ENCODE results near the gene ZBTB16. TPM values are rescaled to one million over a fixed set of nuclear protein-coding genes. Genes with fewer than 3 reads are reported as not detected.

ZBTB16 gene
- total and polyA plus RNA-seq, 12 donors: 7.9 to 119 (median 53.2) TPM

- intact Hi-C loops (cut with DNase I): no loop called here
- H3K4me1 ChIP-seq (replicated peaks in 1 of 2): no peaks in the 10 kb centered on the region
- no peak overlapping the region for H3K4me3 ChIP-seq
- TF ChIP-seq POLR2A (IDR thresholded peaks at IDR 0.05): no peak
- TF ChIP-seq CTCF (IDR thresholded peaks at IDR 0.05): no peak
- no peak for DNase-seq
- H3K27ac ChIP-seq: no peak overlapping the region
- H3K27me3 ChIP-seq: no peaks in the 10 kb centered on the region
- WGBS, 4 donors: 92 to 94% (median 93%) methylated on average over 7 of the region's 7 CpGs
- no peaks in the 10 kb centered on the region for H3K9me3 ChIP-seq (replicated peaks in 1 of 3)
- no peaks in the 10 kb centered on the region for H3K36me3 ChIP-seq (replicated peaks in 1 of 2)
These were observed 225.4 kb downstream of the ZBTB16 start for GRCh38 chr11:114284914-114285313.

DNA sequence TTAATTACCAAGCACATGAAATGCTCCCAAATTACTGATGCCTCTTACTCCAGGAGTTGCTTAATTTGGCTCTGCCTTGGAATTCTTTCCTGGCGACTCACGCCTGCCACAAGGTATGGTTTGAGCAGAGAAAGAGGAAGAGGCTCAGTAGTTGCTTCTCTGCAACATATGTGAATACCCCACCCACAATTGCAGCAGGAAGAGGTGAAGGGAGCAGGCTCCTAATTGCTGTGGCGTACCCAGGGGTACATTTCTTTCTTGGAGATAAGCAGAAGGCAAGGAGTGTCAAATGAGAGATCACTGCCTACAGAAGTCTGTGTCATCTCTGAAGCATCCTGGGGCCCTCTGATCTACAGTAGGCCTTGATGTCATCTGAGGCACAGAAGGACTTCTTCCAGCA lies 226.1 kb downstream of the ZBTB16 start:
- H3K9me3 ChIP-seq (replicated peaks in 1 of 3): no peaks in the 10 kb centered on the region
- whole genome bisulfite sequencing, 4 donors: 83 to 91% (median 86%) methylated on average over 3 of the region's 3 CpGs

GRCh38 chr11:114286229-114286628 lies 226.7 kb downstream of the ZBTB16 start:
- H3K27me3 ChIP-seq: no peaks in the 10 kb centered on the region
- no peaks in the 10 kb centered on the region for H3K4me1 ChIP-seq (replicated peaks in 1 of 2)
- H3K36me3 ChIP-seq (replicated peaks in 1 of 2): no peaks in the 10 kb centered on the region
- no peaks in the 10 kb centered on the region for H3K9me3 ChIP-seq (replicated peaks in 1 of 3)
- DNase-seq: no peak
- intact Hi-C loops (cut with DNase I): no loop called here
- H3K4me3 ChIP-seq: no peak overlapping the region
- WGBS, 4 donors: 94 to 97% (median 95%) methylated on average over 3 of the region's 3 CpGs
- TF ChIP-seq CTCF (IDR thresholded peaks at IDR 0.05) (no peak), POLR2A (IDR thresholded peaks at IDR 0.05) (no peak)
- H3K27ac ChIP-seq: no peak overlapping the region

More for the DNA sequence above, 226.1 kb downstream of the ZBTB16 start:
- H3K27ac ChIP-seq: no peak overlapping the region
- H3K4me3 ChIP-seq: no peak overlapping the region
- TF ChIP-seq CTCF (IDR thresholded peaks at IDR 0.05) (no peak), POLR2A (IDR thresholded peaks at IDR 0.05) (no peak)
- H3K27me3 ChIP-seq: no peaks in the 10 kb centered on the region
- no peak for DNase-seq
- no peaks in the 10 kb centered on the region for H3K4me1 ChIP-seq (replicated peaks in 1 of 2)
- no peaks in the 10 kb centered on the region for H3K36me3 ChIP-seq (replicated peaks in 1 of 2)
- intact Hi-C loops (cut with DNase I): no loop called here

GRCh38 chr11:114287154-114287553 lies 227.6 kb downstream of the ZBTB16 start:
- DNase-seq: no peak
- intact Hi-C loops (cut with DNase I): no loop called here

More at GRCh38 chr11:114287154-114287553, 227.6 kb downstream of the ZBTB16 start:
- H3K27ac ChIP-seq: no peak overlapping the region
- H3K9me3 ChIP-seq (replicated peaks in 1 of 3): no peaks in the 10 kb centered on the region
- no peaks in the 10 kb centered on the region for H3K36me3 ChIP-seq (replicated peaks in 1 of 2)
- 47 to 62% (median 60%) methylated on average over 2 of the region's 2 CpGs for WGBS, 4 donors
- H3K4me3 ChIP-seq: no peak overlapping the region
- TF ChIP-seq CTCF (IDR thresholded peaks at IDR 0.05) (no peak), POLR2A (IDR thresholded peaks at IDR 0.05) (no peak)
- H3K4me1 ChIP-seq (replicated peaks in 1 of 2): no peaks in the 10 kb centered on the region
- no peaks in the 10 kb centered on the region for H3K27me3 ChIP-seq

All from adrenal gland (tissue), 12 donors.